ENCODE results near the gene GNG2. TPM values are rescaled to one million over a fixed set of nuclear protein-coding genes. Genes with fewer than 3 reads are reported as not detected.

The GNG2 gene
- total and polyA plus RNA-seq, 9 of the 15 experiments (the other 6 are each of a cell fraction or from before 2014, with no cell fraction given), result 0.18 TPM; not detected in 8

GRCh38 chr14:51816031-51816430, 44.4 kb upstream of the GNG2 start:
- FAIRE-seq, result no peak
- no peak for ATAC-seq
- no peaks in the 10 kb centered on the region for H3K79me2 ChIP-seq (ENCODE audit: control insufficient read depth, insufficient read depth, low read length)
- in situ Hi-C loops (cut with MboI) (no loop called here), intact Hi-C loops (cut with micrococcal nuclease) (no loop called here)
- no peak overlapping the region for H3K27ac ChIP-seq (ENCODE audit: extremely low read depth, low read depth, low read length)
- no peak overlapping the region for H3K9ac ChIP-seq (ENCODE audit: insufficient read depth in 1 of 2, low read depth in 2 of 2, low read length in 2 of 2)
- ChIA-PET CTCF (ENCODE audit: low intra/inter-chr PET ratio) (no interaction called here), POLR2A (no interaction called here)
- no peak overlapping the region for H2AFZ ChIP-seq (ENCODE audit: low read depth, low read length)
- no peak overlapping the region for H3K4me3 ChIP-seq
- no peaks in the 10 kb centered on the region for H3K4me1 ChIP-seq (replicated peaks in 1 of 2; ENCODE audit: control insufficient read depth in 2 of 2, insufficient read depth in 2 of 2, low read length in 2 of 2)
- H3K4me2 ChIP-seq (ENCODE audit: insufficient read depth, low read length), result no peak overlapping the region
- H3K9me1 ChIP-seq (ENCODE audit: control insufficient read depth, insufficient read depth, low read length), result no peaks in the 10 kb centered on the region
- H3K36me3 ChIP-seq (ENCODE audit: control insufficient read depth, insufficient read depth, low read length), result no peaks in the 10 kb centered on the region
- TF ChIP-seq ZC3H8 (IDR thresholded peaks at IDR 0.05) (no peak), ATF1 (CRISPR knock-in tag; IDR thresholded peaks at IDR 0.05) (no peak), ATF1 (tag; IDR thresholded peaks at IDR 0.05) (no peak), SMARCE1 (IDR thresholded peaks at IDR 0.05) (no peak), HNRNPH1 (optimal IDR thresholded peaks at IDR 0.05; ENCODE audit: low read depth, low read length) (no peak), RBBP5 (IDR thresholded peaks at IDR 0.05; ENCODE audit: borderline replicate concordance, insufficient read depth, low read length, poor library complexity, severe bottlenecking) (no peak), HOXB6 (CRISPR knock-in tag; IDR thresholded peaks at IDR 0.05; ENCODE audit: borderline replicate concordance) (no peak), ZNF3 (CRISPR knock-in tag; IDR thresholded peaks at IDR 0.05) (no peak), RAD21 (CRISPR knock-in tag; conservative IDR thresholded peaks at IDR 0.05 in 1 of 2, IDR thresholded peaks at IDR 0.05 in 1 of 2) (no peak), MCM3 (IDR thresholded peaks at IDR 0.05) (no peak)
- DNase-seq (ENCODE audit: extremely low read depth in 1 of 4, low spot score in 3 of 4), result no peak
- no peaks in the 10 kb centered on the region for H4K20me1 ChIP-seq (replicated peaks; ENCODE audit: control insufficient read depth, insufficient read depth, low read length)
- H3K27me3 ChIP-seq (ENCODE audit: control insufficient read depth in 2 of 2, insufficient read depth in 2 of 2, low read length in 2 of 2), result no peaks in the 10 kb centered on the region
- 0% methylated on average over 5 of the region's 15 CpGs for WGBS (ENCODE audit: insufficient coverage, low coverage, missing lambda C conversion rate)
- BruUV-seq (replicated peaks), result no TSS peak
- H3K9me3 ChIP-seq (replicated peaks; ENCODE audit: control insufficient read depth, insufficient read depth, low read depth, low read length), result no peaks in the 10 kb centered on the region
